Activated CD4-positive, CD25-positive, alpha-beta regulatory T cell treated with anti-CD3 and anti-CD28 coated beads, Interleukin-2, amount 50 U/mL, for 72 hours (primary cell): ENCODE results near the gene PPP2R2C.

Source experiments
- DNase-seq: peaks from one replicate; pipeline ENCODE4 v3.0.0; 2021

The PPP2R2C gene

GRCh38 chr4:6360385-6360784, 112.0 kb downstream of the PPP2R2C start:
- no peak for DNase-seq

- DNase-seq, result no peak
These were observed 112.7 kb downstream of the PPP2R2C start for GRCh38 chr4:6359536-6360308.

- DNase-seq, result no peak
These were observed 114.9 kb downstream of the PPP2R2C start for GRCh38 chr4:6357476-6357875.

DNA sequence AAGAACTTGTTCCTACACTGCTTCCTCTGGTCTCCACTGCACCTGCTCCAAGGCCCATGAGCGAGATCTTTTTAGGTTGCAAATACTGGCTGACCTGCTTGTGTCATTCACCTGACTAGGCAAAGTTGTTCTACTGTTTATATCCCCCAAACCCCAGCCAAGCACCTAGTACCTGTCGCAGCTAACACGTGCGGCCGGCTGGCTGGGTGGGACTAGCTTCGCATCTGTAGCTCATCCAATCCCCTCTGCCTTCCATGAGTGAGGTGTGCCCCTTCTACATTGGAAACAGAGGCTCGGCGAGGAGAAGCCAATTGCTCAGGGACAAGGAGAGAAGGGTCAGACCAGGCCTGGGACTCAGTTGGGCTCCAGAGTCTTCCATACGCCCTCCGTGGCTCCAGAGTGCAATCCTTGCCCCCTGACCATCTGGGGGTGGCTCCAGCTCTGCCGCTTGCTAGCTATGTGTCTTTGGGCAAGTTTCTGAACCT, 116.3 kb downstream of the PPP2R2C start:
- no peak for DNase-seq

GRCh38 chr4:6355052-6355451, 117.4 kb downstream of the PPP2R2C start:
- DNase-seq, result no peak

GRCh38 chr4:6354626-6355025, 117.8 kb downstream of the PPP2R2C start:
- no peak for DNase-seq

DNA sequence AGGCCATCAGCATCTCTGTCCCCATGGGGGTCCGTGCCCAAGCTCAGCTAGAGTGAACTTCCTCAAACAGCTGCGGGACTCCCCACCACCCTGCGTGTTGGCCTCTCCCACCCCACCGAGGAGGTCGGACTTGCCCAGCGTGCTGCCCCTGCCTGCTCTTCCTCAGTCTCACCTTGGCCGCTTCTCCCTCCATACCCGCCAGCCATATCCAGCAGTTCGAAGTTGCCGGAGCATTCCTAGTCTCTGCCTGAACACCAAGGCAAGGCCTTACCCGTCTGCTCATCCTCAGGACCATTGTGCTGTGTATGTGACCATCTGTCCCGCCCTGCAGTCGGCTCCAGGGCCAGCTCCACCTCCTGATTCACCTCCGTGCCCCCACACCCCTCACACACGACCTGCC, 118.3 kb downstream of the PPP2R2C start:
- DNase-seq, result no peak

- no peak for DNase-seq
These were observed 120.3 kb downstream of the PPP2R2C start for GRCh38 chr4:6352031-6352692.

- no peak for DNase-seq
These were observed 121.0 kb downstream of the PPP2R2C start for GRCh38 chr4:6351246-6352000.

GRCh38 chr4:6350646-6351045, 121.8 kb downstream of the PPP2R2C start:
- DNase-seq, result no peak

- DNase-seq, result no peak
These were observed 122.4 kb downstream of the PPP2R2C start for GRCh38 chr4:6349896-6350603.

GRCh38 chr4:6348408-6348807, 124.0 kb downstream of the PPP2R2C start:
- DNase-seq, result no peak

DNA sequence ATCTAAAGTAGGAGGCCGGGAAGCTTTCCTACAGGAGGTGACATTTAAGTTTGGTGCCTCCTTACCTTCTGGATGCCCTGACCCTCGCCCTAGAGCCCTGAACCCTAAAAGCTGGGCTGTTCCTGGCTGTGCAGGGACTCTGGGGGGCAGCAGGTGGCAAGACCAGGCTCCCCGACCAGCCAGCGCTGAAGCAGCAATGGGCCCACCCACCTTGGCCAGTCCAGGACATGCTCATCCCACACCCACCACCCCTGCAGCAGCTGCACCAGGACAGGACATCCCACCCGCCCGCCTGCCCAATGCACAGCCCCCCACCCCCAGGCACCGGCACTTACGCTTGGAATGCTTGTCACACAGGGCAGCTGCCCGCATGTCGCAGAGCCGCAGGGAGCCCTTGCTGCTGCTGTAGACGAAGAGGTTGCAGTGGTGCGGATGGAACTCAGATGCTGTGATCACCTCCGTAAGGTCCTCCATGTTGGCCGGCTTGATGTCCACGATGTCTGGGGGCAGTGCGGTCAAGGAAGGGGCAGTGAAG, 124.8 kb downstream of the PPP2R2C start:
- DNase-seq, result no peak

DNA sequence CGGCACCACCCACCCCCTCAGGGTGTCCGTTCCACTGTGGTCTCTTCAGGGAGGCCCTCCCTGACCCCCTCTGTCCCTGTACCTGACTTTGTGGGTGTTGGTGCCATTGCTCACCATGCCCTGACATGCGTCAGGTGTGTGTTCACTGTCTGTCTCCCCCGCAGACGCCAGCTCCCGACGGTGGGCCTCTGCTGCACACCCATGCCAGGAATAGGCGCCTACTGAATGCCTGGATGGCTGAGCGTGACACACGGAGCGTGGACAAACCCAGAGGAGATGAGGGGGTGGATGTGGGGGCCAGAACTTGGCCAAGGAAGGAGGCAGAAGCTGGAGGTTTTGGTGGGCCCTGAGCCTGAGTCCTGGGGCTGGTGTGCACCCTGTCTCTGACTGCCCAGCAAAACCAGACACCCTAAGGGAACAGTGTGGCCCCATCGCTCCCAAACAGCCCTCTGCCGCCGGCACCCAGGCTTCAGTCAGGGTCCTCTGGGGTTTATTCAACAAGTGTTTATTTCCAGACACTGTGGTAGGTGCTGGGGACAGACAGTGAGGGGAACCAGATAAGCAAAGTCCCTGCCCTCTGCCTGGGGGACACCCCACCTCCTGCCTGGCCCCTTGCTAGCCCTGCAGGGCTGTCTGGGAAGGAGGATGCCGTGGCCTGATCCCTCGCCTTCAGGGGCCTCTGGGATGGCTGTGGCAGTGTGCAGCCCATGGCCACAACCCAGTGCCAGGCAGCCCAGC, 125.9 kb downstream of the PPP2R2C start:
- no peak for DNase-seq

DNA sequence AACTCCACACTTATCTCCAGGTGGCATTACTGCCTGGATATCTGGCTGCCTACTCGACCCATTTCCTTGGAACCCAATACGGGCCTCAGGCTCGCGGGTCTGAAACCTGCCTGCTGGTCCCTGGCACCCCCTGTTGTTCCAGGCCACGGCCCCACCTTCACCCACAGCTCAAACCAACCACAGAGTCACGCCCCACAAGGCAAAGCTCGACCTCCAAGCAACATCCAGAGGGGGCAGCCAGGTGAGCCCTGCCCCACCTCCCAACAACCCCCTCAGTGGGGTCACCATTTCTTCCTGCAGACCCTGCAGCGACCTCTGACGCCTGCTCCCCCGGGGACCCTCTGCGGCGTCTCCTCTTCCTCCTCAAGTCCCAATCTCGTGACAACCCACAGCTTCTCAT, 126.5 kb downstream of the PPP2R2C start:
- DNase-seq, result no peak

- DNase-seq, result no peak
These were observed 127.2 kb downstream of the PPP2R2C start for GRCh38 chr4:6345096-6345830.

DNA sequence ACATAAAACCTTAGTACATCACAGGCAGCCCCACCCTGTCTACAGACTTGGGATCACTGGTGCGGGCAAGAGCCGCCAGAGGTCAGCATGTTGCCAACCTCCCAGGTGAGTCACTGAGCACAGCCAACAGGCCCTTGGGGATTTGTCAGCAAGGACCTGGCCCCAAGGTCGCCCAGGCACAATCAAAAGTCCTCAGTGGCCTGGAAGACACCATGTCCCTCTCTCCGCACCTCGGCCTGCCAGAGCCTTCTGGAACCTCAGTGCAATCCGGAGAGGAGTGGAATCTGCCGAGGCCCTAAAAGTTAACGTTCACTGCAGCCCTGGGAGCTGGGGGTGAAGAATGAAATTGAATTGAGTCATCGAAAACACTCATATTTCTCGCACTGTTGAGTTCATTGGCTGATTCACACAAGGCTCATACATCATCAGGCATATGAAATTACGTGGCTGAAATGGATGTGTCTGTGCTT, 128.4 kb downstream of the PPP2R2C start:
- no peak for DNase-seq

DNA sequence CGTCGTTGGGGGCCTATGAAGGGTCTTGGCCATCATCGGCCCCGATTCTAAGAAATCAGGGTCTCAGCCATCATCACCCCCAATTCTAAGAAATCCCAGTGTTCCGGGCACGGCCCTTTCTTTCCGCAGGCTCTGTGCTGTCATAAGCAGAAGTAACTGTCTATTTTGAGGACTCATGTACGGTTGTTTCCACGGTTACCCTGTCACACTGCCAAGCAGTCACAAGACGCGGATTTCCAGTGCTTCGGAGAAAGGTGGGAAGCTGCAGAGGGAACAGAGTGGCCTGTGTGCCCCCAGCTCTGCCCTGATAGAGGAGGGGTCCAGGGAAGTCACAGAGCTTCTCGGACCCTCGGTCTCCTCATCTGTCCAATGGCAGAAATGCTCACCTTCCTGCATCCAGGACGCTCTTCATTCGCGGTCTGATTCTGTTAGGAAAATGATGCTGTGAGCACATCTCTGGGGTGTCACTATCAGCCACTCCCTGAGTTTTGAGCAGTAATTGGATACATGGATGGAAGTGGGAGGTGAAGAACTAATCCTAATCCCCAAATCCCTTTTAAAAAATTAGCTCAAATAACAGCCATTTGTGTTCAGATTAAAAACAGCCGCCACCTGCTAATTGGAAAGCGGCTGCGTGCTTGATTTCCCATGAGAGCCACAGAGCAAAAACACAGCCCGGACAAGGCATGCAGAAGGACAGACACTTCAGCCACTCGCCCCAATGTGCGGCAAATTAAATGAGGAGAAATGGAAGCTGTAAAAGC, 129.7 kb downstream of the PPP2R2C start:
- no peak for DNase-seq

- DNase-seq, result no peak
These were observed 130.7 kb downstream of the PPP2R2C start for GRCh38 chr4:6341696-6342095.

DNA sequence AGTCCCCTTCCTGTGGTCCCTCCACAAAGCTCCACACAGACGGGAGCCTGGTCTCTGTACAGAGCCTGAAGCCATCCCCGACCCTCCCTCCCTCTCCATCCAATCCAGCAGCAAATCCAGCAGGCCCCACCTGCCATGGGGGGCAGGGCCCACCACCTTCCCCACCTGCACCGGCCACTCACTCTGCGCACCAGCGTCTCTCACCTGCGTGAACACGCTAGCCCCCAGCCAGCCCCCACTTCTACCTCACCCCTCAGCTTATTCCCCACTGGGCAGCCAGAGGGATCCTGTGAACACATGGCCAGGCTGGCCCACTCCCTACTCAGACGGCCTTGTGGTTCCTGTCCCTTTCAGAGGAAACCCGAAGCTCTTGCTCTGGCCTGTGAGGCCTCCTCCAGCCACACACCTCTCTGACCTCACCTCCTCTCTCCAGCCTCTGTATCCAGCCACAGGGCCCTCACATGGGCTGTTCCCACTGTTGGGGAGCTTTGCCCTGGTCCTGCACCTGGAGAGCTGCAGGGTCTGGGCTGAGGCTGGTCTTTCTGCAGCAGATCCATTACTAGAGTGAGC, 131.9 kb downstream of the PPP2R2C start:
- DNase-seq, result no peak
